Natural killer cell (primary cell): ENCODE data around the gene BRINP2. TPM values are rescaled to one million over a fixed set of nuclear protein-coding genes. Genes with fewer than 3 reads are reported as not detected.

Experiments
- ATAC-seq, 3 donors: fragments of 150-1000 bp in 2 of 3; fragments of 200-7000 bp in 1 of 3; cut with Tn5 transposase; 1 replicate in 1 of 3; 2 replicates in 2 of 3; pipeline ENCODE4 v1.10.0; 2021; ENCODE audit warnings: mild to moderate bottlenecking in 2 of 3, moderate library complexity in 2 of 3
- DNase-seq, 2 donors: peaks; one replicate each; pipeline versions ENCODE4 v3.0.0 to v3.0.0-alpha.2; 2013 to 2021; ENCODE audit warnings: mixed read lengths in 1 of 2
- H3K27ac ChIP-seq: one replicate; pipeline ENCODE4 v1.5.1; 2013; ENCODE audit warnings: mild to moderate bottlenecking, low read length
- H3K27me3 ChIP-seq: one replicate; pipeline ENCODE4 v1.6.1; 2013; ENCODE audit warnings: low read length; ENCODE audit not compliant: control insufficient read depth, insufficient read depth
- H3K36me3 ChIP-seq: one replicate; pipeline ENCODE4 v1.6.1; 2013; ENCODE audit warnings: low read length; ENCODE audit not compliant: control insufficient read depth, insufficient read depth
- H3K4me1 ChIP-seq: one replicate; pipeline ENCODE4 v1.6.1; 2013; ENCODE audit warnings: low read length; ENCODE audit not compliant: control insufficient read depth, insufficient read depth
- H3K4me3 ChIP-seq: one replicate; pipeline ENCODE4 v1.5.1; 2013; ENCODE audit warnings: low read length
- H3K9me3 ChIP-seq: one replicate; pipeline ENCODE4 v1.6.1; 2013; ENCODE audit warnings: low read length; ENCODE audit not compliant: control insufficient read depth, insufficient read depth
- H3K27ac Mint-ChIP-seq, 2 donors: one replicate each; pipeline ENCODE4 v1.8.0; 2022; ENCODE audit warnings: mild to moderate bottlenecking in 2 of 2, mixed read lengths in 2 of 2, moderate library complexity in 1 of 2
- H3K27me3 Mint-ChIP-seq, 2 donors: one replicate each; pipeline ENCODE4 v1.8.0; 2022; ENCODE audit warnings: low read depth in 2 of 2, mixed read lengths in 2 of 2
- H3K36me3 Mint-ChIP-seq: one replicate; pipeline ENCODE4 v1.8.0; 2022; ENCODE audit warnings: mixed read lengths
- H3K4me1 Mint-ChIP-seq, 2 donors: one replicate each; pipeline ENCODE4 v1.8.0; 2022; ENCODE audit warnings: mixed read lengths in 2 of 2
- H3K4me3 Mint-ChIP-seq: one replicate; pipeline ENCODE4 v1.8.0; 2022; ENCODE audit warnings: mild to moderate bottlenecking, moderate library complexity, mixed read lengths
- H3K9me3 Mint-ChIP-seq, 2 donors: one replicate each; pipeline ENCODE4 v1.8.0; 2022; ENCODE audit warnings: mixed read lengths in 2 of 2
- WGBS: methylation state at CpG from one replicate; pipeline ENCODE4 v1.1.7; 2013; ENCODE audit warnings: missing lambda C conversion rate; ENCODE audit not compliant: insufficient coverage; 5-methylcytosine and 5-hydroxymethylcytosine counted together
- intact Hi-C: fragments of 100-400 bp; cut with micrococcal nuclease; formaldehyde crosslinking; loops from one replicate; pipeline ENCODE4 v1.14.2; 2022
- total RNA-seq, 4 donors: library from RNA; stranded (reverse); fragments of 120-200 nt in 1 of 4; gene quantifications; one replicate each; pipeline versions ENCODE4 v1.2.3 to v1.2.4, GENCODE V29; 2013 to 2022
- TF ChIP-seq, protein P1 (sequence below): fragments of 200-600 bp; IDR thresholded peaks from one replicate; pipeline ENCODE4 v1.8.0; 2022; ENCODE audit warnings: antibody characterized with exemption

BRINP2 gene
- total RNA-seq, 3 donors from 2014 or later (not counting 1 experiment from before 2014, with no cell fraction given): not detected

DNA sequence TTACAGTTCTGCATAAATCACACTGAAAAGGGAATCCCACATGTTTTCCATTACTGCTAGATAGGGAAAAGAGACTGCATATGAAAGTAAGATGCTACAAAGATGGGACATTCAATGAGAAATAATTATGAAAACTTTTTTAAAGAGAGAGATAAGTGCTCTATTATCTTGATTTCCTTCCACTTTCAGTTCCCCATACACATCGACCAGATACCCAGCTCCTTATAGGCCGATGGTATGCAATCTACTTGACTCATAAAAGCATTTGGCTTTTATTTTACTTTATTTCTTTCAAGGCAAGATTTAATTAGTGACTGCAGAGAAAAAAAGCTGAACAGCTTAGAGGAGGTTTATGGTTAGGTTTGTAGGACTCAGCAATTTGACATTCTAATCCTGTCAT lies 13.1 kb downstream of the BRINP2 start:
- no peaks in the 10 kb centered on the region for H3K36me3 ChIP-seq
- intact Hi-C loops: no loop called here

DNA sequence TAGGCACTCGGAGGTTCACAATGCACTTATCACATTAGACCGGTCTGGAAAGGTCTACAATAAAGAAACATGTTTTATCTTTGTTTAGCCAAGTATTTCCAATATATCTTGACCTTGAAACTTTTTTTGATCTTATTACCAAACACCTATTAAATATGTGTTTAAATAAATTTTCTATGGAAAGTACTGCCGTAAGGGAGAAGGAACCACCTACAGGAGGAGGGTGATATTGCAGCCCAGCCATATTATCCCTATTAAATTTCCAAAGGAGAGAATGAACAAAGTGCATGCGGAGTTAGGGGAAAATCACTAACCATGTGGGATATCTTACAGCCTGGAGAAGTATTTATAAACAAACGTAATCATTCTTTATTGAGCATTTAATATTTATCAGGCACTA lies 14.5 kb downstream of the BRINP2 start:
- TF ChIP-seq, protein P1, sequence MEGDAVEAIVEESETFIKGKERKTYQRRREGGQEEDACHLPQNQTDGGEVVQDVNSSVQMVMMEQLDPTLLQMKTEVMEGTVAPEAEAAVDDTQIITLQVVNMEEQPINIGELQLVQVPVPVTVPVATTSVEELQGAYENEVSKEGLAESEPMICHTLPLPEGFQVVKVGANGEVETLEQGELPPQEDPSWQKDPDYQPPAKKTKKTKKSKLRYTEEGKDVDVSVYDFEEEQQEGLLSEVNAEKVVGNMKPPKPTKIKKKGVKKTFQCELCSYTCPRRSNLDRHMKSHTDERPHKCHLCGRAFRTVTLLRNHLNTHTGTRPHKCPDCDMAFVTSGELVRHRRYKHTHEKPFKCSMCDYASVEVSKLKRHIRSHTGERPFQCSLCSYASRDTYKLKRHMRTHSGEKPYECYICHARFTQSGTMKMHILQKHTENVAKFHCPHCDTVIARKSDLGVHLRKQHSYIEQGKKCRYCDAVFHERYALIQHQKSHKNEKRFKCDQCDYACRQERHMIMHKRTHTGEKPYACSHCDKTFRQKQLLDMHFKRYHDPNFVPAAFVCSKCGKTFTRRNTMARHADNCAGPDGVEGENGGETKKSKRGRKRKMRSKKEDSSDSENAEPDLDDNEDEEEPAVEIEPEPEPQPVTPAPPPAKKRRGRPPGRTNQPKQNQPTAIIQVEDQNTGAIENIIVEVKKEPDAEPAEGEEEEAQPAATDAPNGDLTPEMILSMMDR: no peak
- no peak overlapping the region for H3K4me3 ChIP-seq
- no peaks in the 10 kb centered on the region for H3K9me3 ChIP-seq
- no peak for ATAC-seq
- Mint-ChIP-seq H3K27me3 (peaks cover 11% of the 10 kb centered on the region in 2 donors), H3K4me1 (peaks cover 0 to 6% of the 10 kb centered on the region in 2 donors), H3K27ac (no peak overlapping the region), H3K36me3 (no peaks in the 10 kb centered on the region), H3K9me3 (peaks cover under 1 to 4% of the 10 kb centered on the region in 2 donors), H3K4me3 (no peak overlapping the region)
- H3K36me3 ChIP-seq: no peaks in the 10 kb centered on the region
- no peak overlapping the region for H3K27ac ChIP-seq
- WGBS: 100% methylated on average over 2 of the region's 5 CpGs
- peaks cover 6% of the 10 kb centered on the region for H3K4me1 ChIP-seq
- no peaks in the 10 kb centered on the region for H3K27me3 ChIP-seq
- no peak for DNase-seq
- intact Hi-C loops: no loop called here

More for the DNA sequence above, 13.1 kb downstream of the BRINP2 start:
- Histone ChIP-seq H3K4me1 (peaks cover 6% of the 10 kb centered on the region), H3K27ac (no peak overlapping the region), H3K27me3 (no peaks in the 10 kb centered on the region), H3K9me3 (no peaks in the 10 kb centered on the region), H3K4me3 (no peak overlapping the region)
- TF ChIP-seq, protein P1: no peak
- no peak overlapping the region for H3K27ac Mint-ChIP-seq
- H3K4me3 Mint-ChIP-seq: no peak overlapping the region
- ATAC-seq (no peak), DNase-seq (no peak)
- peaks cover 0 to 4% of the 10 kb centered on the region in 2 donors for H3K9me3 Mint-ChIP-seq
- H3K36me3 Mint-ChIP-seq: no peaks in the 10 kb centered on the region
- no CpG with 5 or more reads among the region's 2 CpGs for WGBS
- peaks cover 11% of the 10 kb centered on the region in 2 donors for H3K27me3 Mint-ChIP-seq
- peaks cover 0 to 6% of the 10 kb centered on the region in 2 donors for H3K4me1 Mint-ChIP-seq

DNA sequence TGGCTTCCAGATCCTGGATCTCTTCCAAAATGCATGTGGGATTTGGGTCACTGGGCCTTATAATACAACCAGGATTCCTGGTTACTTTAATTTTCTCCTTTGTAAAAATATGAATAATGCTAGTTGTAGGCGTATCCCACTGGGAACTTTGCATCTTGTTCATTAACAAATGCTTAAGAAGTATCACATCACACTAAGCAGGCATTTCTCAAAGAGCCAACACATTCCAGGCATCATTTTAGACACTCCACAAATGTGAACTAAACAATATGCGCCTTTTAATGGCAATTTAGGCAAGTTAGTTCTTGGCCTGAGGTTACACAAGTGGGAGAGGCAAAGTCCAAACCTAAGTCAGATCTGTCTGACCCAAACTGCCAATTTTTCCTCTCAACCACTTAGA lies 15.9 kb downstream of the BRINP2 start:
- DNase-seq: no peak
- Mint-ChIP-seq H3K4me1 (peaks cover 0 to 1% of the 10 kb centered on the region in 2 donors), H3K4me3 (no peak overlapping the region), H3K27me3 (peaks cover under 1 to 8% of the 10 kb centered on the region in 2 donors), H3K36me3 (no peaks in the 10 kb centered on the region), H3K27ac (no peak overlapping the region), H3K9me3 (peaks cover 3 to 4% of the 10 kb centered on the region in 2 donors)
- peaks cover 2% of the 10 kb centered on the region for H3K4me1 ChIP-seq
- no peaks in the 10 kb centered on the region for H3K27me3 ChIP-seq
- no peaks in the 10 kb centered on the region for H3K36me3 ChIP-seq
- H3K27ac ChIP-seq: no peak overlapping the region
- ATAC-seq: no peak
- TF ChIP-seq, protein P1: no peak
- H3K4me3 ChIP-seq: no peak overlapping the region
- 100% methylated on average over 1 of the region's 2 CpGs for WGBS
- intact Hi-C loops: no loop called here
- H3K9me3 ChIP-seq: no peaks in the 10 kb centered on the region

- Mint-ChIP-seq H3K27ac (no peak overlapping the region), H3K4me1 (no peaks in the 10 kb centered on the region), H3K27me3 (no peaks in the 10 kb centered on the region), H3K9me3 (peaks cover 6 to 8% of the 10 kb centered on the region in 2 donors), H3K4me3 (no peak overlapping the region), H3K36me3 (no peaks in the 10 kb centered on the region)
- Histone ChIP-seq H3K27me3 (no peaks in the 10 kb centered on the region), H3K4me1 (no peaks in the 10 kb centered on the region), H3K27ac (no peak overlapping the region), H3K36me3 (no peaks in the 10 kb centered on the region), H3K4me3 (no peak overlapping the region), H3K9me3 (no peaks in the 10 kb centered on the region)
- TF ChIP-seq, protein P1: no peak
- intact Hi-C loops: no loop called here
- 89% methylated on average over 2 of the region's 3 CpGs for WGBS
- ATAC-seq (no peak), DNase-seq (no peak)
Observed at GRCh38 chr1:177190308-177190970, 19.7 kb downstream of the BRINP2 start.
